Neural cell (in vitro differentiated cells): Measurements from ENCODE around the gene SLC41A3. TPM values are rescaled to one million over a fixed set of nuclear protein-coding genes. Genes with fewer than 3 reads are reported as not detected.
"Not testable (repeated sequence)": the region's sequence is repeated elsewhere in the genome, so short reads cannot be mapped to it uniquely, and the experiment has no call there.

Source experiments
- H2AFZ ChIP-seq: fragments of 200-600, 300-800 bp; sonication (generic), shearing (Covaris generic); 2 replicates; pipeline ENCODE4 v1.6.0; 2014; ENCODE audit warnings: low read depth, mild to moderate bottlenecking, antibody characterized with exemption, low read length, moderate library complexity
- H3F3A ChIP-seq: fragments of 200-600 bp; shearing (Covaris generic); 2 replicates; pipeline ENCODE4 v1.6.1; 2016; ENCODE audit warnings: mild to moderate bottlenecking, moderate library complexity, mixed read lengths, antibody characterized with exemption, low read length; ENCODE audit not compliant: insufficient read depth, poor library complexity, severe bottlenecking
- H3K27ac ChIP-seq: fragments of 200-600, 300-800 bp; sonication (generic), shearing (Covaris generic); 2 replicates; pipeline ENCODE4 v1.5.1; 2014; ENCODE audit warnings: mild to moderate bottlenecking, low read length, moderate library complexity
- H3K27me3 ChIP-seq: fragments of 300-800, 200-600 bp; sonication (generic), shearing (Covaris generic); 2 replicates; pipeline ENCODE4 v1.6.0; 2014; ENCODE audit warnings: mild to moderate bottlenecking, low read depth, low read length, moderate library complexity; ENCODE audit not compliant: insufficient read depth
- H3K36me3 ChIP-seq: fragments of 300-800, 200-600 bp; sonication (generic), shearing (Covaris generic); 2 replicates; pipeline ENCODE4 v1.5.1; 2014; ENCODE audit warnings: mild to moderate bottlenecking, antibody characterized with exemption, low read length, moderate library complexity; ENCODE audit not compliant: insufficient read depth
- H3K4me2 ChIP-seq: fragments of 300-800, 200-600 bp; sonication (generic), shearing (Covaris generic); 2 replicates; pipeline ENCODE4 v1.6.0; 2014; ENCODE audit warnings: mild to moderate bottlenecking, low read length
- H3K4me3 ChIP-seq: fragments of 300-800, 200-600 bp; sonication (generic), shearing (Covaris generic); 2 replicates; pipeline ENCODE4 v1.5.1; 2014; ENCODE audit warnings: mild to moderate bottlenecking, low read length, moderate library complexity
- H3K79me2 ChIP-seq: fragments of 200-600 bp; shearing (Covaris generic); replicated peaks from 2 replicates; pipeline ENCODE4 v1.6.0; 2014; ENCODE audit warnings: mild to moderate bottlenecking, low read length, moderate library complexity; ENCODE audit not compliant: insufficient read depth
- H3K9ac ChIP-seq: fragments of 300-800, 200-600 bp; sonication (generic), shearing (Covaris generic); 2 replicates; pipeline ENCODE4 v1.6.1; 2016; ENCODE audit warnings: mild to moderate bottlenecking, low read length, mixed read lengths
- H3K9me2 ChIP-seq: fragments of 200-600 bp; shearing (Covaris generic); 2 replicates; pipeline ENCODE4 v1.6.1; 2016; ENCODE audit warnings: mild to moderate bottlenecking, low read length, mixed read lengths; ENCODE audit not compliant: insufficient read depth
- H3K9me3 ChIP-seq: fragments of 200-600, 300-800 bp; sonication (generic), shearing (Covaris generic); 2 replicates; pipeline ENCODE4 v1.6.1; 2016; ENCODE audit warnings: mild to moderate bottlenecking, mixed run types, low read length, moderate library complexity, mixed read lengths
- H4K20me1 ChIP-seq: fragments of 200-600 bp; shearing (Covaris generic); 2 replicates; pipeline ENCODE4 v1.6.1; 2016; ENCODE audit warnings: mild to moderate bottlenecking, mixed run types; ENCODE audit not compliant: insufficient read depth
- EP300 ChIP-seq: fragments of 450-650 bp; conservative IDR thresholded peaks from 2 replicates; pipeline ENCODE4 v1.6.1; 2014; ENCODE audit warnings: antibody characterized with exemption, mild to moderate bottlenecking, moderate library complexity; ENCODE audit not compliant: poor library complexity, severe bottlenecking
- EZH2 ChIP-seq: fragments of 200-600, 300-800 bp; shearing (Covaris generic), sonication (generic); IDR thresholded peaks from 2 replicates; pipeline ENCODE4 v1.6.1; 2014; ENCODE audit warnings: antibody characterized with exemption, low read length, borderline replicate concordance, mild to moderate bottlenecking; ENCODE audit not compliant: insufficient read depth, poor library complexity, severe bottlenecking
- MXI1 ChIP-seq: fragments of 450-650 bp; conservative IDR thresholded peaks from 2 replicates; pipeline ENCODE4 v1.6.1; 2014; ENCODE audit warnings: antibody characterized with exemption, mild to moderate bottlenecking; ENCODE audit not compliant: poor library complexity, severe bottlenecking
- polyA plus RNA-seq: library from polyadenylated mRNA; depleted of rRNA; stranded (reverse); fragments of >200 nt; gene quantifications from 2 replicates; pipeline ENCODE4 v1.2.3, GENCODE V29; 2014
- TF ChIP-seq, protein P1 (sequence below): IDR thresholded peaks from 2 replicates; pipeline ENCODE4 v1.6.1; 2012; ENCODE audit warnings: borderline replicate concordance

SLC41A3 gene
- polyA plus RNA-seq, 1 donor from 2014 or later: 80.0 TPM

DNA sequence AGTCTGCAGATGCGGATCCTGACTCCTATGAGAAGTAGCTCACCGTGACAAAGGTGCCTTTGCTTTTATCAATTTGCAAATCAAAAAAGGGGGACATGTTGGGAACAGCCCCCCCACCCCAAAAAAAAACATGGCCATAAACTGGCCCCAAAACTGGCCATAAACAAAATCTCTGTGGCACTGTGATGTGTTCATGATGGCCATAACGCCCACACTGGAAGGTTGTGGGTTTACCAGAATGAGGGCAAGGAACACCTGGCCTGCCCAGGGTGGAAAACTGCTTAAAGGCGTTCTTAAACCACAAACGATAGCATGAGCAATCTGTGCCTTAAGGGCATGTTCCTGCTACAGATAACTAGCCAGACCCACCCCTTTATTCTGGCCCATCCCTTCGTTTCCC, 12.3 kb upstream of the SLC41A3 start:
- H2AFZ ChIP-seq, H4K20me1 ChIP-seq, H3K9ac ChIP-seq, H3K27me3 ChIP-seq, H3F3A ChIP-seq, H3K36me3 ChIP-seq, H3K9me2 ChIP-seq, H3K27ac ChIP-seq, H3K9me3 ChIP-seq, H3K79me2 ChIP-seq, H3K4me3 ChIP-seq, H3K4me2 ChIP-seq: not testable (repeated sequence)

DNA sequence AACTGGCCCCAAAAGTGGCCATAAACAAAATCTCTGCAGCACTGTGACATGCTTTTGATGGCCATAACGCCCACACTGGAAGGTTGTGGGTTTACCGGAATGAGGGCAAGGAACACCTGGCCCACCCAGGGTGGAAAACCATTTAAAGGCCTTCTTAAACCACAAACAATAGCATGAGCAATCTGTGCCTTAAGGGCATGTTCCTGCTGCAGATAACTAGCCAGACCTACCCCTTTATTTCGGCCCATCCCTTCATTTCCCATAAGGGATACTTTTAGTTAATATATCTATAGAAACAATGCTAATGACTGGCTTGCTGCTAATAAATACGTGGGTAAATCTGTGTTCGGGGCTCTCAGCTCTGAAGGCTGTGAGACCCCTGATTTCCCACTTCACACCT, 8.2 kb upstream of the SLC41A3 start:
- H3K9me3 ChIP-seq, H4K20me1 ChIP-seq, H3K79me2 ChIP-seq, H3K27me3 ChIP-seq, H3K4me2 ChIP-seq, H3K36me3 ChIP-seq, H3K27ac ChIP-seq, H2AFZ ChIP-seq, H3F3A ChIP-seq, H3K4me3 ChIP-seq, H3K9me2 ChIP-seq, H3K9ac ChIP-seq: not testable (repeated sequence)

DNA sequence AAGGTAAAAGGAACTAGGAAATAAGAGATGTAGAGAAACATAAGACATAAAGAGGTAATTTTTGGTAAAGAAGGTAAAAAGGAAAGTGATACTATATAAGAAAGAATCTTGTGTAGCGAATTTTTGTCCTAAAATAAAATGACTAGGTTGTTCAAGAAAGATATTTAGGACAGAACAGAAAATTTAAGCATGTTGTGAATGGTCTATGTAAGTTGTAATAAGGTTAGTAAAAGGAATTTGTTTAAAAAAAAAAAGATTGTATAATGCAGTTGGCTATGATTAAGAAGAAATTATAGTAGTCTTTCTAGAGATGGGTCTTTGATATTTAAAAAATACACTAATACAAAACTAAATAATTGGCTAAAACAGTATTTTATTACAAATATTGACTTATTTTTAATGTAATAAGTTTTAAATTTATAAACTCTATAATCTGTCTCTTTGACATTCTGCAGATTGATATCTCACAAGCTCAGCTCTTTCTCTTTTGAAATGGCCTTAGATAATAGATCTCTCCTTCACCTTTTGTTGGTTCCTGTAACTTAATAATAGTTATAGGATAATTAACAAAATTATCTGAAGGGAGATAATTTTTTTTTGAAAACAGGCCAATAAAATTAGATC, 3.7 kb upstream of the SLC41A3 start:
- Histone ChIP-seq H3K27me3 (no peaks in the 10 kb centered on the region), H3F3A (no peaks in the 10 kb centered on the region), H3K27ac (no peak overlapping the region), H3K4me3 (no peak overlapping the region), H2AFZ (no peak overlapping the region), H4K20me1 (no peaks in the 10 kb centered on the region), H3K9ac (no peak overlapping the region), H3K9me2 (no peaks in the 10 kb centered on the region), H3K9me3 (no peaks in the 10 kb centered on the region), H3K36me3 (no peaks in the 10 kb centered on the region), H3K4me2 (no peak overlapping the region), H3K79me2 (peaks cover 4% of the 10 kb centered on the region)
- TF ChIP-seq EP300 (no peak), EZH2 (no peak), MXI1 (no peak)

DNA sequence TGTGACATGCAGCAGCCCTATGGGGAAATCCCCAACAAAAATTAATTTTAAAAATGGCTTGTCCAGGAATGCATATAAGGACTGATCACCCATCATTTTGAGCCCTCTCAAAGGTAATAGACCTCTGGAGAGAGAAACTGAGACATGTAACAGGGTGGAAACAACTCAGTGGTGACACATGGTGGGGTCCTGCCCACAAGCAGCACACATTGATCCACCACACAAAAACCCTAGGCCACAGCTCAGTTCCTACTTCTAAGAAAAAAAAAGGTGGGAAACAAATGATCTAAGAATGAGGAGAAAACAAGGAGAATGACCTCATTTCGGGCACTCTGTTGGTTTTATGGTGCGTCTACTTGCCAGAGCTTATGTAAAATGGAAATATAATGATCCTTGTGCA, 1.9 kb upstream of the SLC41A3 start:
- TF ChIP-seq, protein P1, sequence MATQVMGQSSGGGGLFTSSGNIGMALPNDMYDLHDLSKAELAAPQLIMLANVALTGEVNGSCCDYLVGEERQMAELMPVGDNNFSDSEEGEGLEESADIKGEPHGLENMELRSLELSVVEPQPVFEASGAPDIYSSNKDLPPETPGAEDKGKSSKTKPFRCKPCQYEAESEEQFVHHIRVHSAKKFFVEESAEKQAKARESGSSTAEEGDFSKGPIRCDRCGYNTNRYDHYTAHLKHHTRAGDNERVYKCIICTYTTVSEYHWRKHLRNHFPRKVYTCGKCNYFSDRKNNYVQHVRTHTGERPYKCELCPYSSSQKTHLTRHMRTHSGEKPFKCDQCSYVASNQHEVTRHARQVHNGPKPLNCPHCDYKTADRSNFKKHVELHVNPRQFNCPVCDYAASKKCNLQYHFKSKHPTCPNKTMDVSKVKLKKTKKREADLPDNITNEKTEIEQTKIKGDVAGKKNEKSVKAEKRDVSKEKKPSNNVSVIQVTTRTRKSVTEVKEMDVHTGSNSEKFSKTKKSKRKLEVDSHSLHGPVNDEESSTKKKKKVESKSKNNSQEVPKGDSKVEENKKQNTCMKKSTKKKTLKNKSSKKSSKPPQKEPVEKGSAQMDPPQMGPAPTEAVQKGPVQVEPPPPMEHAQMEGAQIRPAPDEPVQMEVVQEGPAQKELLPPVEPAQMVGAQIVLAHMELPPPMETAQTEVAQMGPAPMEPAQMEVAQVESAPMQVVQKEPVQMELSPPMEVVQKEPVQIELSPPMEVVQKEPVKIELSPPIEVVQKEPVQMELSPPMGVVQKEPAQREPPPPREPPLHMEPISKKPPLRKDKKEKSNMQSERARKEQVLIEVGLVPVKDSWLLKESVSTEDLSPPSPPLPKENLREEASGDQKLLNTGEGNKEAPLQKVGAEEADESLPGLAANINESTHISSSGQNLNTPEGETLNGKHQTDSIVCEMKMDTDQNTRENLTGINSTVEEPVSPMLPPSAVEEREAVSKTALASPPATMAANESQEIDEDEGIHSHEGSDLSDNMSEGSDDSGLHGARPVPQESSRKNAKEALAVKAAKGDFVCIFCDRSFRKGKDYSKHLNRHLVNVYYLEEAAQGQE: no peak
- no peaks in the 10 kb centered on the region for H3K27me3 ChIP-seq
- H3F3A ChIP-seq: no peaks in the 10 kb centered on the region
- H3K9me2 ChIP-seq: no peaks in the 10 kb centered on the region
- no peaks in the 10 kb centered on the region for H3K36me3 ChIP-seq
- H3K27ac ChIP-seq: no peak overlapping the region
- peaks cover 4% of the 10 kb centered on the region for H3K79me2 ChIP-seq
- H2AFZ ChIP-seq: no peak overlapping the region
- H3K4me2 ChIP-seq: no peak overlapping the region
- no peak overlapping the region for H3K9ac ChIP-seq
- H4K20me1 ChIP-seq: no peaks in the 10 kb centered on the region
- no peaks in the 10 kb centered on the region for H3K9me3 ChIP-seq
- no peak overlapping the region for H3K4me3 ChIP-seq
